ENCODE measurements around the gene CHURC1. TPM values are rescaled to one million over a fixed set of nuclear protein-coding genes. Genes with fewer than 3 reads are reported as not detected.
A peak's percentile ranks its signal among the peaks of the same experiment; 100 is the strongest.

CHURC1 gene
- total RNA-seq, 1 experiment from 2014 or later, result 46.6 TPM

DNA sequence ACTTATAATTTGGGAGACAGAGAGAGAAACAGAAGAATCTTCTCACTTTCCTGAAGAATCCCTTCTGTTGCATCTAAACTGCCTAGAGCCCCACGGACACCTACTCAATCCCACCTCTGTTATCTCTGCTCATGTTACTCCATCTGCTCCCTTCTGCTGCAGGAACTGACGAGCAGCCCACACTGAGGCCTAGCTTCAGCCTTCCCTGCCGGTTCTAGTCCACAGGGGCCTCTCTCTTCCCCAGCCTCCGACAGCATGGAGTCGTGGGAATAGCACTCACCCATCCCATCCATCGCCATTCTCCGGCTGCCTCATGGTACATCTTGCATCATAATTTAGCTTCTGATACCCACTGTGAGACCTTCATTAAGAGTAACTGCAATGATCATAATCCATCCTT is 53.9 kb downstream of the CHURC1 start:
- in situ Hi-C loops (cut with HindIII; ENCODE audit: low pct_unique_long_range_greater_than_20kb, low sequenced_read_pairs), result no loop called here
- no peak for DNase-seq (ENCODE audit: low read depth, low spot score)

DNA sequence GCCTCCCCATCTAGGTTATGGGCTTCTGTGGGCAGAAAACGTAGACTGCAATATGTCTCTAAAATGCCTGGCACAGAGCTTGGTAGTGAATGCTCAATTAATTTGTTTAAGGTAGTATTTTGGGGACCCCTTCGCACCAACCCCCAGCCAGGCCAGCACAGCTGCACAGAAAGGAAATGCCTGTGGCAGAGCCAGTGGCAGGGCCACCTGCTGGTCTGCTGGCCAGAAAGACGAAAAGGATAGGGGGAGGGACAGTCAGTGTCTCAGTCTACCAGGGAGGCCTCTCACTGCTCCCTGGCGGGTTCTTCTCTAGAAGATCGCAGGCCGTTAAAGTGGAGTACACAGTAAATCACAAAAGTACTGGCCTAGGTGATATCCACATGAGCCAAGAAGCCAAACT is 54.4 kb downstream of the CHURC1 start:
- no peak for DNase-seq (ENCODE audit: low read depth, low spot score)
- in situ Hi-C loops (cut with HindIII; ENCODE audit: low pct_unique_long_range_greater_than_20kb, low sequenced_read_pairs), result no loop called here

DNA sequence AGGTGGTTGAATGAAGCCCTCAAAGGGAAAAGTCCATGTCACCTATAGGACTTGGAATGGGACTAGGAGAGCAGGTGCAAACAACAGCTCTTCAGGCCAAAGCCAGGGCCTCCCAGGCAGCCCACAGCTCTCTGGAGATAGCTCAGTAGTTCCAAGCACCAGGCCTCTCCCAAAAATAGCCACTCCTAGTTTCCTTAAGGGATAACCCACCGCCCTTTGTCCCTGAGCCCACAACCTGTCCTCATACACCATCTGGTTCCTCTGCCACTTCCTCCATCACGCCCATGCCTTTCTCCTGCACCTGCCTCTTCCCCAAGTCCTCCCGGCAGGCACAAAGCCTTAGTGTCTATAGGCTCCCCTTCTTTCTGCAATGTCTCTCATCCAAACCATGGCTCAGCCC is 55.8 kb downstream of the CHURC1 start:
- in situ Hi-C loops (cut with HindIII; ENCODE audit: low pct_unique_long_range_greater_than_20kb, low sequenced_read_pairs), result no loop called here
- no peak for DNase-seq (ENCODE audit: low read depth, low spot score)

GRCh38 chr14:64970776-64971477 is 56.7 kb downstream of the CHURC1 start:
- in situ Hi-C loops (cut with HindIII; ENCODE audit: low pct_unique_long_range_greater_than_20kb, low sequenced_read_pairs), result no loop called here
- DNase-seq (ENCODE audit: low read depth, low spot score), result no peak

DNA sequence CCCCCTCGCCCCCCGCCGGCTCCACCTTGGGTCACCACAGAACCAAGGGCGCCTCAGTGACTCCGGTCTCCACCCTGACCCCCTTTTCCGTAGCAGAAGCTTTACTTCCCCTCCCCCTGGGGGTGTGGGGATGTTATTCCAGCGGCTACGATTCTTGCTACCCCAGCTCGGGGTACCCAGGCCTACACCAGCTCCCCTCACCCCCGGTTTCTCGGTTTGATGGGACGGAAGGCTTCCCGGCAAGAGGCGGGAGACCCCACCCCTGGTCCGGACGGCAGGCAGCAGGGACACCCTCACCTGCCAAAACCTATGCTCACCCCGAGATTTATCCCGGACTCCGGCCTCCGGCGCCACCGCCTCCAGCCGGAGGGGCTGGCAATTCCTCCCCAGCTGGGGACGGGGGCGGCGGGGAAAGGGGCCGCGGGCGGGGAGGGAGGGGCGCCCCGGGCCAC is 57.3 kb downstream of the CHURC1 start:
- DNase-seq (ENCODE audit: low read depth, low spot score), result no peak
- in situ Hi-C loops (cut with HindIII; ENCODE audit: low pct_unique_long_range_greater_than_20kb, low sequenced_read_pairs), result no loop called here

- in situ Hi-C loops (cut with HindIII; ENCODE audit: low pct_unique_long_range_greater_than_20kb, low sequenced_read_pairs), result no loop called here
- no peak for DNase-seq (ENCODE audit: low read depth, low spot score)
These were observed 57.9 kb downstream of the CHURC1 start, which contains the start of gene RAB15 for GRCh38 chr14:64971943-64972791. TSS of gene RAB15 (minus strand) at chr14:64972336. CDS start at chr14:64972076, 260 bp downstream.

- no peak for DNase-seq (ENCODE audit: low read depth, low spot score)
- in situ Hi-C loops (cut with HindIII; ENCODE audit: low pct_unique_long_range_greater_than_20kb, low sequenced_read_pairs), result no loop called here
These were observed 58.8 kb downstream of the CHURC1 start for GRCh38 chr14:64973026-64973442.

GRCh38 chr14:64973826-64974225 is 59.6 kb downstream of the CHURC1 start:
- no peak for DNase-seq (ENCODE audit: low read depth, low spot score)
- in situ Hi-C loops (cut with HindIII; ENCODE audit: low pct_unique_long_range_greater_than_20kb, low sequenced_read_pairs), result no loop called here

GRCh38 chr14:64974563-64974962 is 60.3 kb downstream of the CHURC1 start:
- no peak for DNase-seq (ENCODE audit: low read depth, low spot score)
- in situ Hi-C loops (cut with HindIII; ENCODE audit: low pct_unique_long_range_greater_than_20kb, low sequenced_read_pairs), result no loop called here

GRCh38 chr14:64979336-64980074 is 65.2 kb downstream of the CHURC1 start:
- in situ Hi-C loops (cut with HindIII; ENCODE audit: low pct_unique_long_range_greater_than_20kb, low sequenced_read_pairs), result no loop called here
- no peak for DNase-seq (ENCODE audit: low read depth, low spot score)

DNA sequence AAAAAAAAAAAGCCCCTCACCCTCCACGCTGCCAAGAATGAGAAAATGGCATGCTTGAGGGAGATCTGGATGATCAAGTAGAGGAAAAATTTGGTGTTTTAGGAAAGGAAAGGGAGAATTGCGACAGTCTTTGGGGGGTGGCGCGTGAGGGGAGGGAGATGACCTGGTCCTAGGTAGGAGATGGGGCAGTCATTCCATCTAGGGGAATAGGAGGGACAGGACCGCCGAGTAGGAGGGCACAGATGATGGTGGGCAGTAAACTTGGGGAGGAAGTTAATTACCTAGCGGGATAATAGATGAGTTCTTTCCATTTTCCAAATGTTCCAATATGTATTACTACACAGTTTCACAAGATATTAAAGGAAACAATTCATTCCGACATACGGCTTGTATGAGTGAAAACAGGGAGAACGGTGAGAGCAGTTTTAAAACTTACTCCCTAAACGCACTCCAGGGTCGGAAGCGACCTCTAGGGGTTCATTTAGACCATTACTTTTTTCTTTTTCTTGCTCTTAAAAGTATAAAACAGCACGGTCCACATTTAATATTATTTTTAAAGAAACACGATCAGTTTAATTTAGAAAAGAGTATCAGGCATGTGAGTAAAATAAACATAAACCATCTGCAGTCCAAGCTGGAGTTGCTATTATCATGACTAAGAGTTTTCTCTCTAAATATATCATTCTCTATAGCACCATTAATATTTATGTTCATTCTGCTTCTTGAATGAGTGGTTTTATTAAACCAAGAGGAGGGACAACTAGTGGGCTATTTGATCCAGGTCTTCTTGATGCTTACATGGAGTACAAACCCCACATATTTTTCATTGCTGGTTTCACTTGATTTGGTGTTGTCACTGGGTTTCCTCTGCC is 69.4 kb downstream of the CHURC1 start:
- peak; percentile 72 for DNase-seq (ENCODE audit: low read depth, low spot score)
- in situ Hi-C loops (cut with HindIII; ENCODE audit: low pct_unique_long_range_greater_than_20kb, low sequenced_read_pairs), result no loop called here

Small RNAs within 50 kb of the gene (small RNA-seq; reads per million reads assigned to genes)
- 0 reads per million in 2 experiments for gene RPPH1-2P

Other genes with a start within 250 kb of the CHURC1 start
- 28.4 and 31.2 TPM in 2 replicates for gene PLEKHG3, start 210.0 kb upstream of the CHURC1 start, total RNA-seq (2014; rRNA removed; shearing (Covaris generic))
- gene SPTB, start 34.5 kb upstream of the CHURC1 start, total RNA-seq (2014; rRNA removed; shearing (Covaris generic)), result 0.05 TPM in 1 of 2 replicates, not detected in the other
- not detected in 2 replicates for gene GPX2, start 28.3 kb downstream of the CHURC1 start, total RNA-seq (2014; rRNA removed; shearing (Covaris generic))
- gene RAB15, start 57.9 kb downstream of the CHURC1 start, total RNA-seq (2014; rRNA removed; shearing (Covaris generic)), result 14.0 and 16.4 TPM in 2 replicates
- 24.2 and 27.4 TPM in 2 replicates for gene FNTB, start 72.4 kb downstream of the CHURC1 start, total RNA-seq (2014; rRNA removed; shearing (Covaris generic))
- 67.0 and 73.3 TPM in 2 replicates for gene MAX, start 188.1 kb downstream of the CHURC1 start, total RNA-seq (2014; rRNA removed; shearing (Covaris generic))